Endothelial cell of umbilical vein (primary cell): ENCODE measurements around the gene FRZB.
A peak's percentile ranks its signal among the peaks of the same experiment; 100 is the strongest.

ENCODE experiments used
- EZH2 ChIP-seq: IDR thresholded peaks from 2 replicates; pipeline ENCODE4 v1.6.1; 2012; ENCODE audit warnings: borderline replicate concordance, low read depth, mild to moderate bottlenecking, moderate library complexity, low read length, inconsistent platforms; ENCODE audit not compliant: severe bottlenecking
- FOS ChIP-seq: IDR thresholded peaks from 2 replicates; pipeline ENCODE4 v1.6.1; 2011; ENCODE audit warnings: mild to moderate bottlenecking, low read length, moderate library complexity, borderline replicate concordance; ENCODE audit not compliant: insufficient read depth
- JUN ChIP-seq: IDR thresholded peaks from 2 replicates; pipeline ENCODE4 v1.6.1; 2011; ENCODE audit warnings: borderline replicate concordance, low read depth; ENCODE audit not compliant: insufficient read length, insufficient read depth
- POLR2A ChIP-seq: IDR thresholded peaks from 2 replicates; pipeline ENCODE4 v1.6.1; 2012; ENCODE audit warnings: low read depth, mild to moderate bottlenecking, control low read depth, low read length
- POLR2AphosphoS5 ChIP-seq: IDR thresholded peaks from 2 replicates; pipeline ENCODE4 v1.6.1; 2012; ENCODE audit warnings: low read depth, mild to moderate bottlenecking, control low read depth, low read length, moderate library complexity; ENCODE audit not compliant: insufficient read depth
- TF ChIP-seq, protein P1 (sequence below), 2 donors: IDR thresholded peaks; 1 replicate in 1 of 2; 2 replicates in 1 of 2; pipeline ENCODE4 v1.5.1; 2011; ENCODE audit warnings: low read length in 2 of 2, mild to moderate bottlenecking in 2 of 2, moderate library complexity in 2 of 2, control low read depth in 1 of 2, inconsistent platforms in 1 of 2, low read depth in 1 of 2; ENCODE audit not compliant: insufficient read depth in 1 of 2; ENCODE audit errors: extremely low read depth in 1 of 2
- TF ChIP-seq, protein P2 (sequence below): IDR thresholded peaks from 2 replicates; pipeline ENCODE4 v1.6.1; 2011; ENCODE audit not compliant: insufficient read depth, insufficient read length

DNA sequence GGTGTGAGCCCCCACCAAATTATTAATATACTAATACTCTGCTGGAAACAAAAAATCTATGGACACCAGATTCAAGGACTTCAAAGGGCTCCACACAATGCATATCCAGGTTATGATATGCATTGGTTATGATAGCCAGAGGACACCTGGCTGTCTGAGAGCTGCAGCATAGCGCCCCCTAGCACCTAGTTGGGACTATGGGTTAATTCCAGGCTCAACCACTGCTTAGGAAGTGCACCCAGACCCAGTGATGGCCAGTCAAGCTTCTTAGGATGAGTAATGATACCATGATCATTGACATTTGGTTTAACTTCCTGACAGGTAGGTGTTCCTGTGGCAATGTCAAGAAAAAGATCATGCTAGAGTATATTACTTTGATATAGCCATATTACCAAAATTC lies 3.8 kb upstream of the FRZB start:
- TF ChIP-seq, protein P1, sequence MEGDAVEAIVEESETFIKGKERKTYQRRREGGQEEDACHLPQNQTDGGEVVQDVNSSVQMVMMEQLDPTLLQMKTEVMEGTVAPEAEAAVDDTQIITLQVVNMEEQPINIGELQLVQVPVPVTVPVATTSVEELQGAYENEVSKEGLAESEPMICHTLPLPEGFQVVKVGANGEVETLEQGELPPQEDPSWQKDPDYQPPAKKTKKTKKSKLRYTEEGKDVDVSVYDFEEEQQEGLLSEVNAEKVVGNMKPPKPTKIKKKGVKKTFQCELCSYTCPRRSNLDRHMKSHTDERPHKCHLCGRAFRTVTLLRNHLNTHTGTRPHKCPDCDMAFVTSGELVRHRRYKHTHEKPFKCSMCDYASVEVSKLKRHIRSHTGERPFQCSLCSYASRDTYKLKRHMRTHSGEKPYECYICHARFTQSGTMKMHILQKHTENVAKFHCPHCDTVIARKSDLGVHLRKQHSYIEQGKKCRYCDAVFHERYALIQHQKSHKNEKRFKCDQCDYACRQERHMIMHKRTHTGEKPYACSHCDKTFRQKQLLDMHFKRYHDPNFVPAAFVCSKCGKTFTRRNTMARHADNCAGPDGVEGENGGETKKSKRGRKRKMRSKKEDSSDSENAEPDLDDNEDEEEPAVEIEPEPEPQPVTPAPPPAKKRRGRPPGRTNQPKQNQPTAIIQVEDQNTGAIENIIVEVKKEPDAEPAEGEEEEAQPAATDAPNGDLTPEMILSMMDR (IDR thresholded peaks at IDR 0.05; ENCODE audit: extremely low read depth in 1 of 2, insufficient read depth in 1 of 2, low read depth in 1 of 2, low read length in 2 of 2): peak in 1 of 2 donors; percentile 28
- TF ChIP-seq JUN (no peak), POLR2AphosphoS5 (no peak), POLR2A (no peak), EZH2 (no peak), FOS (no peak)
- TF ChIP-seq, protein P2, sequence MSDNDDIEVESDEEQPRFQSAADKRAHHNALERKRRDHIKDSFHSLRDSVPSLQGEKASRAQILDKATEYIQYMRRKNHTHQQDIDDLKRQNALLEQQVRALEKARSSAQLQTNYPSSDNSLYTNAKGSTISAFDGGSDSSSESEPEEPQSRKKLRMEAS: no peak
